OCI-LY1 (cell line): Measurements from ENCODE around the gene C11orf42.

Source experiments
- EZH2 ChIP-seq: fragments of 200-600 bp; sonication (generic), shearing (Covaris generic); IDR thresholded peaks from 2 replicates; pipeline ENCODE4 v1.8.0; 2017; ENCODE audit warnings: borderline replicate concordance, mixed run types, mild to moderate bottlenecking, antibody characterized with exemption, low read length, moderate library complexity, mixed read lengths
- TF ChIP-seq, protein P1 (sequence below): fragments of 200-600 bp; sonication (generic), shearing (Covaris generic); IDR thresholded peaks from 2 replicates; pipeline ENCODE4 v1.5.1; 2017; ENCODE audit warnings: mild to moderate bottlenecking, antibody characterized with exemption, low read length, moderate library complexity, mixed read lengths

DNA sequence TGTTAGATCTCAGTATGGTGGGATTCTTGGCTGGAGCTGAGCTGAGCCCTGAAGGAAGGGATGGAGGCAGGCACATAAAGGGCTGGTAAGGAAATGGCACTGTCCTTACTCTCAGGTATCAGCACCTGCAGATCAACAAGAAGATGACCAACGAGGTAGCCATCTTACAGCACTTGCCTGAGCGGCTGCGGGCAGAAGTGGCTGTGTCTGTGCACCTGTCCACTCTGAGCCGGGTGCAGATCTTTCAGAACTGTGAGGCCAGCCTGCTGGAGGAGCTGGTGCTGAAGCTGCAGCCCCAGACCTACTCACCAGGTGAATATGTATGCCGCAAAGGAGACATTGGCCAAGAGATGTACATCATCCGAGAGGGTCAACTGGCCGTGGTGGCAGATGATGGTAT lies 36.0 kb downstream of the C11orf42 start:
- TF ChIP-seq, protein P1, sequence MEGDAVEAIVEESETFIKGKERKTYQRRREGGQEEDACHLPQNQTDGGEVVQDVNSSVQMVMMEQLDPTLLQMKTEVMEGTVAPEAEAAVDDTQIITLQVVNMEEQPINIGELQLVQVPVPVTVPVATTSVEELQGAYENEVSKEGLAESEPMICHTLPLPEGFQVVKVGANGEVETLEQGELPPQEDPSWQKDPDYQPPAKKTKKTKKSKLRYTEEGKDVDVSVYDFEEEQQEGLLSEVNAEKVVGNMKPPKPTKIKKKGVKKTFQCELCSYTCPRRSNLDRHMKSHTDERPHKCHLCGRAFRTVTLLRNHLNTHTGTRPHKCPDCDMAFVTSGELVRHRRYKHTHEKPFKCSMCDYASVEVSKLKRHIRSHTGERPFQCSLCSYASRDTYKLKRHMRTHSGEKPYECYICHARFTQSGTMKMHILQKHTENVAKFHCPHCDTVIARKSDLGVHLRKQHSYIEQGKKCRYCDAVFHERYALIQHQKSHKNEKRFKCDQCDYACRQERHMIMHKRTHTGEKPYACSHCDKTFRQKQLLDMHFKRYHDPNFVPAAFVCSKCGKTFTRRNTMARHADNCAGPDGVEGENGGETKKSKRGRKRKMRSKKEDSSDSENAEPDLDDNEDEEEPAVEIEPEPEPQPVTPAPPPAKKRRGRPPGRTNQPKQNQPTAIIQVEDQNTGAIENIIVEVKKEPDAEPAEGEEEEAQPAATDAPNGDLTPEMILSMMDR: no peak
- TF ChIP-seq EZH2: no peak
